Cardiac muscle cell (in vitro differentiated cells and primary cell): ENCODE data around the gene KATNAL2. TPM values are rescaled to one million over a fixed set of nuclear protein-coding genes. Genes with fewer than 3 reads are reported as not detected.
A peak's percentile ranks its signal among the peaks of the same experiment; 100 is the strongest.

Source experiments
- DNase-seq, 2 donors: peaks; one replicate each; pipeline versions ENCODE4 v3.0.0 to v3.0.0-alpha.2; 2010 to 2017; ENCODE audit warnings: low read depth in 1 of 2, low spot score in 1 of 2
- H3K27ac ChIP-seq: fragments of 200-600 bp; sonication (generic); 2 replicates; pipeline ENCODE4 v1.5.1; 2016
- H3K27me3 ChIP-seq: fragments of 200-600 bp; sonication (generic); 2 replicates; pipeline ENCODE4 v1.6.0; 2016; ENCODE audit warnings: control low read depth
- H3K36me3 ChIP-seq: fragments of 200-600 bp; sonication (generic); 2 replicates; pipeline ENCODE4 v1.5.1; 2016; ENCODE audit warnings: control low read depth
- H3K4me1 ChIP-seq: fragments of 200-600 bp; sonication (generic); 2 replicates; pipeline ENCODE4 v1.8.1; 2017; ENCODE audit warnings: low read depth, mild to moderate bottlenecking, mixed run types
- H3K4me3 ChIP-seq: fragments of 200-600 bp; sonication (generic); 2 replicates; pipeline ENCODE4 v1.5.1; 2016; ENCODE audit warnings: mild to moderate bottlenecking
- H3K9me3 ChIP-seq: fragments of 200-600 bp; sonication (generic); 2 replicates; pipeline ENCODE4 v1.5.1; 2017; ENCODE audit warnings: low read depth, mild to moderate bottlenecking, control low read depth
- CTCF ChIP-seq: IDR thresholded peaks from 2 replicates; pipeline ENCODE4 v1.5.1; 2012; ENCODE audit warnings: low read depth, mild to moderate bottlenecking, low read length
- polyA plus RNA-seq: library from polyadenylated mRNA; unstranded; fragments of >200 nt; fragmentation: Nextera tagmentation; extraction: Ambion mirVana; gene quantifications from 2 replicates; pipeline ENCODE4 v1.2.1, GENCODE V29; 2016
- total RNA-seq: library from RNA; depleted of rRNA; stranded (reverse); fragments of >200 nt; gene quantifications from 2 replicates; pipeline ENCODE4 v1.2.3, GENCODE V29; 2016

KATNAL2 gene
- total and polyA plus RNA-seq, 2 experiments from 2014 or later, result 11.3 to 19.6 TPM

GRCh38 chr18:46939998-46940571 lies 22.7 kb downstream of the KATNAL2 start:
- Histone ChIP-seq H3K9me3 (no peaks in the 10 kb centered on the region), H3K27me3 (no peaks in the 10 kb centered on the region), H3K4me1 (no peaks in the 10 kb centered on the region), H3K36me3 (no peaks in the 10 kb centered on the region), H3K4me3 (no peak overlapping the region), H3K27ac (no peak overlapping the region)
- no peak for TF ChIP-seq CTCF
- peak in 1 of 2 donors; percentile 1 for DNase-seq

DNA sequence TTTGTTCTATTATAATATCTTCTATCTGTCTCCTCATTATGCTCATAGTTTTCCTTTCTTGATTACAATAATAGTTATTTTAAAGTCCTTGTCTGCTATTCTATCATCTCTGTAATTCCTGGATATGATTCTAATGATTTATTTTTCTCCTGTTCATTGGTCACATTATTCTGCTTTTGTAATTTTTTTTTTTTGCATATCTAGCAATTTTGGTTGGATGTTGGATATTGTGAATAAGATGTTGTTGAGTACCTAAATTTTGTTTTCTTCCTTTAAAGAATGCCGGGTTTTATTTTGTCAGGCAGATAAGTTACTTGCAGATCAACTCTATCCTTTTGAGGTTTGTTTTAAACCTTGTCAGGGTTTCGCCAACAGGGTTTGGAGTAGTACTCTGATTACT lies 25.2 kb downstream of the KATNAL2 start:
- no peak for DNase-seq
- H3K4me1 ChIP-seq, result no peaks in the 10 kb centered on the region
- no peaks in the 10 kb centered on the region for H3K36me3 ChIP-seq
- H3K4me3 ChIP-seq, result no peak overlapping the region
- no peaks in the 10 kb centered on the region for H3K9me3 ChIP-seq
- no peaks in the 10 kb centered on the region for H3K27me3 ChIP-seq
- TF ChIP-seq CTCF, result no peak
- no peak overlapping the region for H3K27ac ChIP-seq

DNA sequence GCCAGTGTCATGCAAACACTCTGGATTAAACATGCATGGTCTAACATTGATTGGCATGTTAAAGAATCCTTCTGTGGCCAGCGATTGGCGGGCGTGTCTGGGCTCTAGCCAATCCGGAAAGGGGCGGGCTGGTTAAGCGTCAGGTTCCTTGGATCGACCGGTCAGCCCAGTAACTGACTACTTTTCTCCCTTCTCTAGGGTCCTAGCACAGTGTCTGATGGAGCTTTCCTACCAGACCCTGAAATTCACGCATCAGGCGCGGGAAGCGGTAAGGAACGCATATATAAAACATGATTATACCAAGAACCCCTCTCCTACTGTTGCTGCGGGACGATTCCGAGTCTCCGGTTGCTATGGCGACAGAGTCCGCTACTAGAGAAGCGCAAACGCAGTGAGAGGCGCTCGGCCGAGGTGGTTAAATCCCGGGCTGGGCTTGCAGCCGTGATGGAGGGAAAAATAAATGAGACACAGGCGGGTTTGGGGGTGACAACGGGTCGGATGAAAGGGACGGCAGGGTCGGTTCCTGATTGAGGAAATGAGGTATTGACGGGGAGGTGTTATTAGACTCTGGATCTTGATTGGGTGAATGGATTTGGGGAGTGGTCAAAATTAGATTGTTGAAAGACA lies 29.4 kb downstream of the KATNAL2 start:
- no peak overlapping the region for H3K27ac ChIP-seq
- DNase-seq, result peak; percentile 87 to 94

DNA sequence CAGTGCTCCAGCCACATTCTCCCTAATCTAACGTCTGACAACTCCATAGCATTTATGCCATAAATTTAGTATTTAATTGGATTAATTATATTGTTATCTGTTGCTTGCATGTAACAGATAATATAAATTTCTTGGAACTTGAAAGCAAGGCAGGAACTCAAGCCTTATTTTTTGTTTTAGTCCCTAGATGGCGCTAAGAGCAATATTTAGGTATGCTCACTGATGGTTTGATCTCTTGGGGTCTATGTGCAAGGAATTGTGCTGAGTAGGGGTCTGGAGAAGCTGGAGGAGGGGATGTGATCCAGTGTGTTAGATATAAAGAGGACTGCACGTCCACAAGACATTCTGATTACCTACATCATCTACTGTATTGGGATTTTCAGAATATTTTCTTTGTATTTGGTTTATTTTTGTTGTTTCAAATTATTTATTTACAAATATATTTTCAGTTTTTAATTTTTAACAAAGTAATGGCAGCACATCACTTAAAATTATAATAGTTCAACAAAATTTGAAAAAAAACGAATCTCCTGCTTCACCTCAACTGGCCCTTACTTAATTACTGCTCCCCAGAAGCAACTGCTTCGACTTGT lies 32.8 kb downstream of the KATNAL2 start:
- Histone ChIP-seq H3K27me3 (no peaks in the 10 kb centered on the region), H3K27ac (no peak overlapping the region), H3K36me3 (no peaks in the 10 kb centered on the region), H3K9me3 (no peaks in the 10 kb centered on the region), H3K4me1 (no peaks in the 10 kb centered on the region), H3K4me3 (no peak overlapping the region)
- peak; percentile 55 for TF ChIP-seq CTCF
- peak; percentile 14 to 32 for DNase-seq

More for the DNA sequence above, 29.4 kb downstream of the KATNAL2 start:
- TF ChIP-seq CTCF, result no peak
- H3K9me3 ChIP-seq, result no peaks in the 10 kb centered on the region
- peak overlapping the region; percentile 48 for H3K4me3 ChIP-seq
- no peaks in the 10 kb centered on the region for H3K4me1 ChIP-seq
- no peaks in the 10 kb centered on the region for H3K27me3 ChIP-seq
- no peaks in the 10 kb centered on the region for H3K36me3 ChIP-seq

DNA sequence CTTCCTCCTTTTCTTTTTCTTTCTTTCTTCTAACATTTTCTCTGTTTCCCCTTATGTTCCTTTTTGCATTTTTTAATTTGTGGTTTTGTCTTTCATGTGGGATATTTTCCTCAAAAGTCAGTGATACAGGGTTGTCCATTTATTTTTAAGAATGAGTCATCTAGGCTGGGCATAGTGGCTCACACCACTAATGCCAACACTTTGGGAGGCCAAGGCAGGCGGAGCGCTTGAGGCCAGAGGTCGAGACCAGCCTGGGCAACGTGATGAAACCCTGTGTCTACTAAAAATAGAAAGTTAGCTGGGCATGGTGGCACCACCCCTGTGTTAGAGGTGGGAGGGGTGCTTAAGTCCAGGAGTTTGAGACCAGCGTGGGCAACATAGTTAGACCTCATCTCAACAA lies 35.8 kb downstream of the KATNAL2 start:
- DNase-seq, result no peak
- no peak overlapping the region for H3K4me3 ChIP-seq
- H3K4me1 ChIP-seq, result no peaks in the 10 kb centered on the region
- no peaks in the 10 kb centered on the region for H3K9me3 ChIP-seq
- H3K27me3 ChIP-seq, result no peaks in the 10 kb centered on the region
- H3K36me3 ChIP-seq, result no peaks in the 10 kb centered on the region
- no peak for TF ChIP-seq CTCF
- H3K27ac ChIP-seq, result no peak overlapping the region
